Left ventricle myocardium inferior (tissue), 1 donor: ENCODE data around the gene ZFC3H1. TPM values are rescaled to one million over a fixed set of nuclear protein-coding genes. Genes with fewer than 3 reads are reported as not detected.
A peak's percentile ranks its signal among the peaks of the same experiment; 100 is the strongest.

Experiments
- DNase-seq: peaks from one replicate; pipeline ENCODE4 v3.0.0-alpha.2; 2020
- H3K27ac ChIP-seq: fragments of 200-600 bp; replicated peaks from 2 replicates; pipeline ENCODE4 v1.8.0; 2021
- H3K27me3 ChIP-seq: fragments of 200-600 bp; 2 replicates; pipeline ENCODE4 v1.8.0; 2021; ENCODE audit warnings: low read depth
- H3K36me3 ChIP-seq: fragments of 200-600 bp; 2 replicates; pipeline ENCODE4 v1.8.0; 2021
- H3K4me1 ChIP-seq: fragments of 200-600 bp; 2 replicates; pipeline ENCODE4 v1.8.0; 2021
- H3K4me3 ChIP-seq: fragments of 200-600 bp; 2 replicates; pipeline ENCODE4 v1.8.0; 2021; ENCODE audit warnings: mild to moderate bottlenecking, moderate library complexity
- H3K9me3 ChIP-seq: fragments of 200-600 bp; replicated peaks from 2 replicates; pipeline ENCODE4 v1.8.0; 2021
- CTCF ChIP-seq: fragments of 200-600 bp; IDR thresholded peaks from 2 replicates; pipeline ENCODE4 v1.8.0; 2021; ENCODE audit warnings: antibody characterized with exemption, mild to moderate bottlenecking, borderline replicate concordance
- intact Hi-C: fragments of 100-400 bp; cut with micrococcal nuclease; formaldehyde crosslinking; loops from one replicate; pipeline ENCODE4 v1.11.0; 2022
- total RNA-seq: library from RNA; stranded (reverse); fragmentation: NEBNext Ultra II Directional; extraction: Animal tissue kit (Norgen Biotek cat#: 25700); gene quantifications from one replicate; pipeline ENCODE4 v1.2.1, GENCODE V29; 2021
- donor health status: DM: no; HTN: yes; CAD: no; lungs with severe emphysema.

The ZFC3H1 gene
- total RNA-seq, 1 donor from 2014 or later = 18.3 TPM

- Histone ChIP-seq H3K9me3 (no peaks in the 10 kb centered on the region), H3K4me3 (no peak overlapping the region), H3K4me1 (peaks cover 37% of the 10 kb centered on the region), H3K36me3 (peaks cover 69% of the 10 kb centered on the region), H3K27ac (no peak overlapping the region), H3K27me3 (no peaks in the 10 kb centered on the region)
- intact Hi-C loops = loop anchor here (10.0 kb wide), 1 partner anchor 108 kb away; the partner anchor contains the start of gene RAB21
- DNase-seq = no peak
- no peak for TF ChIP-seq CTCF
These were observed 17.1 kb downstream of the ZFC3H1 start for GRCh38 chr12:71646512-71646911.

GRCh38 chr12:71645268-71645667 lies 18.4 kb downstream of the ZFC3H1 start:
- intact Hi-C loops = loop anchor here (10.0 kb wide), 1 partner anchor 110 kb away; the partner anchor contains the start of gene RAB21
- H3K27ac ChIP-seq = peak overlapping the region; percentile 37
- H3K27me3 ChIP-seq = no peaks in the 10 kb centered on the region
- H3K4me3 ChIP-seq = no peak overlapping the region
- peaks cover 81% of the 10 kb centered on the region for H3K36me3 ChIP-seq
- no peak for TF ChIP-seq CTCF
- H3K9me3 ChIP-seq = no peaks in the 10 kb centered on the region
- peaks cover 25% of the 10 kb centered on the region for H3K4me1 ChIP-seq
- DNase-seq = no peak

GRCh38 chr12:71642264-71642663 lies 21.4 kb downstream of the ZFC3H1 start:
- Histone ChIP-seq H3K4me3 (no peak overlapping the region), H3K36me3 (peaks cover 79% of the 10 kb centered on the region)
- intact Hi-C loops = loop anchor here (10.0 kb wide), 1 partner anchor 113 kb away; the partner anchor contains the start of gene RAB21

GRCh38 chr12:71641390-71641789 lies 22.3 kb downstream of the ZFC3H1 start:
- no peak for TF ChIP-seq CTCF
- Histone ChIP-seq H3K4me3 (no peak overlapping the region), H3K27ac (no peak overlapping the region), H3K27me3 (no peaks in the 10 kb centered on the region), H3K4me1 (peaks cover 13% of the 10 kb centered on the region), H3K9me3 (no peaks in the 10 kb centered on the region), H3K36me3 (peaks cover 78% of the 10 kb centered on the region)
- intact Hi-C loops = loop anchor here (10.0 kb wide), 1 partner anchor 113 kb away; the partner anchor contains the start of gene RAB21
- DNase-seq = no peak

More at GRCh38 chr12:71642264-71642663, 21.4 kb downstream of the ZFC3H1 start:
- DNase-seq = no peak
- peaks cover 16% of the 10 kb centered on the region for H3K4me1 ChIP-seq
- H3K27me3 ChIP-seq = no peaks in the 10 kb centered on the region
- H3K9me3 ChIP-seq = no peaks in the 10 kb centered on the region
- H3K27ac ChIP-seq = no peak overlapping the region
- no peak for TF ChIP-seq CTCF

GRCh38 chr12:71640316-71640715 lies 23.3 kb downstream of the ZFC3H1 start:
- intact Hi-C loops = loop anchor here (10.0 kb wide), 1 partner anchor 114 kb away; the partner anchor contains the start of gene RAB21
- Histone ChIP-seq H3K27me3 (no peaks in the 10 kb centered on the region), H3K9me3 (no peaks in the 10 kb centered on the region), H3K36me3 (peaks cover 84% of the 10 kb centered on the region), H3K27ac (no peak overlapping the region), H3K4me1 (peaks cover 3% of the 10 kb centered on the region), H3K4me3 (no peak overlapping the region)
- DNase-seq = no peak
- no peak for TF ChIP-seq CTCF
